Smooth muscle cell (in vitro differentiated cells): ENCODE data around the gene MUC4. TPM values are rescaled to one million over a fixed set of nuclear protein-coding genes. Genes with fewer than 3 reads are reported as not detected.

Source experiments
- DNase-seq: peaks from one replicate; lab custom pipeline; 2025; ENCODE audit not compliant: unreplicated experiment; lab: John Stamatoyannopoulos, UW
- H2AFZ ChIP-seq: fragments of 200-600 bp; sonication (generic); 2 replicates; pipeline ENCODE4 v1.6.0; 2016; ENCODE audit warnings: antibody characterized with exemption, low read depth, mild to moderate bottlenecking
- H3F3A ChIP-seq: fragments of 200-600 bp; sonication (generic); 2 replicates; pipeline ENCODE4 v1.6.0; 2017; ENCODE audit warnings: antibody characterized with exemption, low read depth
- H3K27ac ChIP-seq: fragments of 200-600 bp; sonication (generic); 2 replicates; pipeline ENCODE4 v1.5.1; 2016; ENCODE audit warnings: low read depth, mild to moderate bottlenecking
- H3K27me3 ChIP-seq: fragments of 200-600 bp; sonication (generic); 2 replicates; pipeline ENCODE4 v1.6.1; 2016; ENCODE audit warnings: low read depth, mild to moderate bottlenecking
- H3K36me3 ChIP-seq: fragments of 200-600 bp; sonication (generic); 2 replicates; pipeline ENCODE4 v1.5.1; 2016; ENCODE audit warnings: low read depth
- H3K4me1 ChIP-seq: fragments of 200-600 bp; sonication (generic); 2 replicates; pipeline ENCODE4 v1.5.1; 2016; ENCODE audit warnings: low read depth
- H3K4me2 ChIP-seq: fragments of 200-600 bp; sonication (generic); 2 replicates; pipeline ENCODE4 v1.6.0; 2016; ENCODE audit warnings: mild to moderate bottlenecking
- H3K4me3 ChIP-seq: fragments of 200-600 bp; sonication (generic); 2 replicates; pipeline ENCODE4 v1.5.1; 2016; ENCODE audit warnings: mild to moderate bottlenecking
- H3K79me2 ChIP-seq: fragments of 200-600 bp; sonication (generic); 2 replicates; pipeline ENCODE4 v1.6.0; 2016; ENCODE audit warnings: low read depth, mild to moderate bottlenecking
- H3K9ac ChIP-seq: fragments of 200-600 bp; sonication (generic); 2 replicates; pipeline ENCODE4 v1.6.0; 2016; ENCODE audit warnings: low read depth
- H3K9me3 ChIP-seq: fragments of 200-600 bp; sonication (generic); replicated peaks from 2 replicates; pipeline ENCODE4 v1.5.1; 2016; ENCODE audit warnings: low read depth
- H4K20me1 ChIP-seq: fragments of 200-600 bp; sonication (generic); 2 replicates; pipeline ENCODE4 v1.6.0; 2016; ENCODE audit warnings: low read depth
- WGBS: methylation state at CpG from one replicate; pipeline ENCODE4 v1.1.7; 2016; ENCODE audit warnings: low lambda C conversion rate; 5-methylcytosine and 5-hydroxymethylcytosine counted together
- polyA plus RNA-seq: library from polyadenylated mRNA; unstranded; fragments of >200 nt; fragmentation: Nextera tagmentation; extraction: Ambion mirVana; gene quantifications from 2 replicates; pipeline ENCODE4 v1.2.1, GENCODE V29; 2016
- total RNA-seq: library from RNA; depleted of rRNA; stranded (reverse); fragments of >200 nt; gene quantifications from 2 replicates; pipeline ENCODE4 v1.2.3, GENCODE V29; 2014
- TF ChIP-seq, protein P1 (sequence below): fragments of 200-600 bp; sonication (generic); IDR thresholded peaks from 2 replicates; pipeline ENCODE4 v1.5.1; 2017; ENCODE audit warnings: borderline replicate concordance, mild to moderate bottlenecking, antibody characterized with exemption; ENCODE audit not compliant: insufficient read depth, poor library complexity, severe bottlenecking

The MUC4 gene
- total and polyA plus RNA-seq, 2 experiments from 2014 or later, result not detected

DNA sequence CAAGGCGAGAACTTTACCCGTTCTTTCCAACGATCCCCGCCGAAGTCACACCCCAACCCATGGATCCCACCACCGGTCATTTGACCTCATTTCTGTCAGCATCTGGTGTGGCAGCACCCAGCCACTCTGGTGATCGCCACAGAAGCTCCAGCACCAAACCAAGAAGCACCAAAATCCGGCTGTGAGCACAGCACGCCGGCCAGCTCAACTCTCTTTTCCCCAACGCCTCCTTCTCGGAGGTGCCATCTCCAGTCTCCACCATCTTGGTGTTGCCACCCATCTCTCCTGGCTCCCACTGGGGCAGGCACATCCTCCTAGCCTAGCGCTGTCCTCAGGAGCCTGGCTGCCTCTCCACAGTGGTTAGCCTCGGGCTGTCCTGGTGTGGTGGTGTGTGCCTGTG is 6.5 kb downstream of the MUC4 start:
- H3F3A ChIP-seq, result no peaks in the 10 kb centered on the region
- H3K4me1 ChIP-seq, result no peaks in the 10 kb centered on the region
- no peaks in the 10 kb centered on the region for H3K27me3 ChIP-seq
- no peak overlapping the region for H2AFZ ChIP-seq
- H4K20me1 ChIP-seq, result no peaks in the 10 kb centered on the region
- TF ChIP-seq, protein P1, sequence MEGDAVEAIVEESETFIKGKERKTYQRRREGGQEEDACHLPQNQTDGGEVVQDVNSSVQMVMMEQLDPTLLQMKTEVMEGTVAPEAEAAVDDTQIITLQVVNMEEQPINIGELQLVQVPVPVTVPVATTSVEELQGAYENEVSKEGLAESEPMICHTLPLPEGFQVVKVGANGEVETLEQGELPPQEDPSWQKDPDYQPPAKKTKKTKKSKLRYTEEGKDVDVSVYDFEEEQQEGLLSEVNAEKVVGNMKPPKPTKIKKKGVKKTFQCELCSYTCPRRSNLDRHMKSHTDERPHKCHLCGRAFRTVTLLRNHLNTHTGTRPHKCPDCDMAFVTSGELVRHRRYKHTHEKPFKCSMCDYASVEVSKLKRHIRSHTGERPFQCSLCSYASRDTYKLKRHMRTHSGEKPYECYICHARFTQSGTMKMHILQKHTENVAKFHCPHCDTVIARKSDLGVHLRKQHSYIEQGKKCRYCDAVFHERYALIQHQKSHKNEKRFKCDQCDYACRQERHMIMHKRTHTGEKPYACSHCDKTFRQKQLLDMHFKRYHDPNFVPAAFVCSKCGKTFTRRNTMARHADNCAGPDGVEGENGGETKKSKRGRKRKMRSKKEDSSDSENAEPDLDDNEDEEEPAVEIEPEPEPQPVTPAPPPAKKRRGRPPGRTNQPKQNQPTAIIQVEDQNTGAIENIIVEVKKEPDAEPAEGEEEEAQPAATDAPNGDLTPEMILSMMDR, result no peak
- H3K79me2 ChIP-seq, result no peaks in the 10 kb centered on the region
- over 99% methylated on average over 14 of the region's 14 CpGs for WGBS
- H3K4me2 ChIP-seq, result no peak overlapping the region
- H3K36me3 ChIP-seq, result no peaks in the 10 kb centered on the region
- H3K9me3 ChIP-seq, result no peaks in the 10 kb centered on the region
- DNase-seq, result no peak
- no peak overlapping the region for H3K27ac ChIP-seq
- H3K4me3 ChIP-seq, result no peak overlapping the region
- no peak overlapping the region for H3K9ac ChIP-seq

- H3K9me3 ChIP-seq, result no peaks in the 10 kb centered on the region
Measured at GRCh38 chr3:195803289-195803908, 8.3 kb downstream of the MUC4 start.

GRCh38 chr3:195802795-195803194 is 8.9 kb downstream of the MUC4 start:
- 75% methylated on average over 8 of the region's 9 CpGs for WGBS
- H3K27ac ChIP-seq, result no peak overlapping the region
- H3K4me3 ChIP-seq, result no peak overlapping the region

More at GRCh38 chr3:195803289-195803908, 8.3 kb downstream of the MUC4 start:
- Histone ChIP-seq H3K4me1 (no peaks in the 10 kb centered on the region), H3F3A (no peaks in the 10 kb centered on the region), H3K36me3 (no peaks in the 10 kb centered on the region), H3K27me3 (no peaks in the 10 kb centered on the region), H3K79me2 (no peaks in the 10 kb centered on the region), H3K27ac (no peak overlapping the region), H3K4me3 (no peak overlapping the region), H3K9ac (no peak overlapping the region), H4K20me1 (no peaks in the 10 kb centered on the region), H3K4me2 (no peak overlapping the region), H2AFZ (no peak overlapping the region)
- 93% methylated on average over 20 of the region's 20 CpGs for WGBS
- DNase-seq, result no peak
- TF ChIP-seq, protein P1, result no peak

More at GRCh38 chr3:195802795-195803194, 8.9 kb downstream of the MUC4 start:
- H3K9me3 ChIP-seq, result no peaks in the 10 kb centered on the region
- no peak overlapping the region for H2AFZ ChIP-seq
- DNase-seq, result no peak
- H3K79me2 ChIP-seq, result no peaks in the 10 kb centered on the region
- no peaks in the 10 kb centered on the region for H3K27me3 ChIP-seq
- H3K9ac ChIP-seq, result no peak overlapping the region
- H3F3A ChIP-seq, result no peaks in the 10 kb centered on the region
- no peaks in the 10 kb centered on the region for H3K4me1 ChIP-seq
- TF ChIP-seq, protein P1, result no peak
- no peaks in the 10 kb centered on the region for H3K36me3 ChIP-seq
- no peak overlapping the region for H3K4me2 ChIP-seq
- no peaks in the 10 kb centered on the region for H4K20me1 ChIP-seq
